Neural cell (in vitro differentiated cells): ENCODE results near the gene DLG5. TPM values are rescaled to one million over a fixed set of nuclear protein-coding genes. Genes with fewer than 3 reads are reported as not detected.

ENCODE experiments used
- H2AFZ ChIP-seq: fragments of 200-600, 300-800 bp; sonication (generic), shearing (Covaris generic); 2 replicates; pipeline ENCODE4 v1.6.0; 2014; ENCODE audit warnings: low read depth, mild to moderate bottlenecking, antibody characterized with exemption, low read length, moderate library complexity
- H3F3A ChIP-seq: fragments of 200-600 bp; shearing (Covaris generic); 2 replicates; pipeline ENCODE4 v1.6.1; 2016; ENCODE audit warnings: mild to moderate bottlenecking, moderate library complexity, mixed read lengths, antibody characterized with exemption, low read length; ENCODE audit not compliant: insufficient read depth, poor library complexity, severe bottlenecking
- H3K27ac ChIP-seq: fragments of 200-600, 300-800 bp; sonication (generic), shearing (Covaris generic); 2 replicates; pipeline ENCODE4 v1.5.1; 2014; ENCODE audit warnings: mild to moderate bottlenecking, low read length, moderate library complexity
- H3K27me3 ChIP-seq: fragments of 300-800, 200-600 bp; sonication (generic), shearing (Covaris generic); 2 replicates; pipeline ENCODE4 v1.6.0; 2014; ENCODE audit warnings: mild to moderate bottlenecking, low read depth, low read length, moderate library complexity; ENCODE audit not compliant: insufficient read depth
- H3K36me3 ChIP-seq: fragments of 300-800, 200-600 bp; sonication (generic), shearing (Covaris generic); 2 replicates; pipeline ENCODE4 v1.5.1; 2014; ENCODE audit warnings: mild to moderate bottlenecking, antibody characterized with exemption, low read length, moderate library complexity; ENCODE audit not compliant: insufficient read depth
- H3K4me2 ChIP-seq: fragments of 300-800, 200-600 bp; sonication (generic), shearing (Covaris generic); 2 replicates; pipeline ENCODE4 v1.6.0; 2014; ENCODE audit warnings: mild to moderate bottlenecking, low read length
- H3K4me3 ChIP-seq: fragments of 300-800, 200-600 bp; sonication (generic), shearing (Covaris generic); 2 replicates; pipeline ENCODE4 v1.5.1; 2014; ENCODE audit warnings: mild to moderate bottlenecking, low read length, moderate library complexity
- H3K79me2 ChIP-seq: fragments of 200-600 bp; shearing (Covaris generic); replicated peaks from 2 replicates; pipeline ENCODE4 v1.6.0; 2014; ENCODE audit warnings: mild to moderate bottlenecking, low read length, moderate library complexity; ENCODE audit not compliant: insufficient read depth
- H3K9ac ChIP-seq: fragments of 300-800, 200-600 bp; sonication (generic), shearing (Covaris generic); 2 replicates; pipeline ENCODE4 v1.6.1; 2016; ENCODE audit warnings: mild to moderate bottlenecking, low read length, mixed read lengths
- H3K9me2 ChIP-seq: fragments of 200-600 bp; shearing (Covaris generic); 2 replicates; pipeline ENCODE4 v1.6.1; 2016; ENCODE audit warnings: mild to moderate bottlenecking, low read length, mixed read lengths; ENCODE audit not compliant: insufficient read depth
- H3K9me3 ChIP-seq: fragments of 200-600, 300-800 bp; sonication (generic), shearing (Covaris generic); 2 replicates; pipeline ENCODE4 v1.6.1; 2016; ENCODE audit warnings: mild to moderate bottlenecking, mixed run types, low read length, moderate library complexity, mixed read lengths
- H4K20me1 ChIP-seq: fragments of 200-600 bp; shearing (Covaris generic); 2 replicates; pipeline ENCODE4 v1.6.1; 2016; ENCODE audit warnings: mild to moderate bottlenecking, mixed run types; ENCODE audit not compliant: insufficient read depth
- CTCF ChIP-seq: fragments of 450-650 bp; IDR thresholded peaks from 2 replicates; pipeline ENCODE4 v1.5.1; 2014; ENCODE audit warnings: antibody characterized with exemption, mild to moderate bottlenecking, moderate library complexity; ENCODE audit not compliant: poor library complexity, severe bottlenecking
- EP300 ChIP-seq: fragments of 450-650 bp; conservative IDR thresholded peaks from 2 replicates; pipeline ENCODE4 v1.6.1; 2014; ENCODE audit warnings: antibody characterized with exemption, mild to moderate bottlenecking, moderate library complexity; ENCODE audit not compliant: poor library complexity, severe bottlenecking
- EZH2 ChIP-seq: fragments of 200-600, 300-800 bp; shearing (Covaris generic), sonication (generic); IDR thresholded peaks from 2 replicates; pipeline ENCODE4 v1.6.1; 2014; ENCODE audit warnings: antibody characterized with exemption, low read length, borderline replicate concordance, mild to moderate bottlenecking; ENCODE audit not compliant: insufficient read depth, poor library complexity, severe bottlenecking
- MXI1 ChIP-seq: fragments of 450-650 bp; conservative IDR thresholded peaks from 2 replicates; pipeline ENCODE4 v1.6.1; 2014; ENCODE audit warnings: antibody characterized with exemption, mild to moderate bottlenecking; ENCODE audit not compliant: poor library complexity, severe bottlenecking
- POLR2AphosphoS5 ChIP-seq: IDR thresholded peaks from 2 replicates; pipeline ENCODE4 v1.6.1; 2012
- RAD21 ChIP-seq: fragments of 450-650 bp; conservative IDR thresholded peaks from 2 replicates; pipeline ENCODE4 v1.6.1; 2014; ENCODE audit warnings: antibody characterized with exemption, mild to moderate bottlenecking, moderate library complexity
- REST ChIP-seq: IDR thresholded peaks from 2 replicates; pipeline ENCODE4 v1.6.1; 2012; ENCODE audit warnings: borderline replicate concordance
- SMC3 ChIP-seq: fragments of 450-650 bp; conservative IDR thresholded peaks from 2 replicates; pipeline ENCODE4 v1.6.1; 2014; ENCODE audit warnings: antibody characterized with exemption, mild to moderate bottlenecking, moderate library complexity; ENCODE audit not compliant: poor library complexity
- TAF1 ChIP-seq: IDR thresholded peaks from 2 replicates; pipeline ENCODE4 v1.6.1; 2012; ENCODE audit warnings: low read depth
- polyA plus RNA-seq: library from polyadenylated mRNA; depleted of rRNA; stranded (reverse); fragments of >200 nt; gene quantifications from 2 replicates; pipeline ENCODE4 v1.2.3, GENCODE V29; 2014

DLG5 gene
- polyA plus RNA-seq, 1 donor from 2014 or later: 72.9 TPM

GRCh38 chr10:77825965-77826364 lies 100.6 kb downstream of the DLG5 start:
- Histone ChIP-seq H3K36me3 (peaks cover 4% of the 10 kb centered on the region), H2AFZ (no peak overlapping the region), H3K4me2 (no peak overlapping the region), H3K9me2 (no peaks in the 10 kb centered on the region), H3K9me3 (no peaks in the 10 kb centered on the region), H4K20me1 (no peaks in the 10 kb centered on the region), H3K79me2 (no peaks in the 10 kb centered on the region), H3K27ac (no peak overlapping the region), H3K27me3 (no peaks in the 10 kb centered on the region), H3K9ac (no peak overlapping the region), H3K4me3 (no peak overlapping the region), H3F3A (no peaks in the 10 kb centered on the region)
- no peak for TF ChIP-seq EP300
- no peak for TF ChIP-seq POLR2AphosphoS5
- TF ChIP-seq EZH2: no peak
- no peak for TF ChIP-seq CTCF
- no peak for TF ChIP-seq MXI1
- no peak for TF ChIP-seq TAF1
- TF ChIP-seq REST: no peak
- no peak for TF ChIP-seq RAD21
- TF ChIP-seq SMC3: no peak

- Histone ChIP-seq H3K9me3 (no peaks in the 10 kb centered on the region), H3K27me3 (no peaks in the 10 kb centered on the region), H4K20me1 (no peaks in the 10 kb centered on the region), H3K4me3 (no peak overlapping the region), H2AFZ (no peak overlapping the region), H3K9me2 (no peaks in the 10 kb centered on the region), H3K79me2 (no peaks in the 10 kb centered on the region), H3K4me2 (no peak overlapping the region), H3F3A (no peaks in the 10 kb centered on the region), H3K27ac (no peak overlapping the region), H3K36me3 (peaks cover 4% of the 10 kb centered on the region), H3K9ac (no peak overlapping the region)
- TF ChIP-seq RAD21: no peak
- no peak for TF ChIP-seq EP300
- no peak for TF ChIP-seq MXI1
- no peak for TF ChIP-seq POLR2AphosphoS5
- TF ChIP-seq TAF1: no peak
- TF ChIP-seq SMC3: no peak
- TF ChIP-seq EZH2: no peak
- no peak for TF ChIP-seq CTCF
- TF ChIP-seq REST: no peak
Measured at GRCh38 chr10:77824908-77825307, 101.6 kb downstream of the DLG5 start.
